Neural progenitor cell (in vitro differentiated cells): ENCODE results near the gene MPV17L.

Experiments used
- CTCF ChIP-seq: fragments of 200-600 bp; sonication (generic); IDR thresholded peaks from 2 replicates; pipeline ENCODE4 v1.5.1; 2017; ENCODE audit warnings: antibody characterized with exemption, mild to moderate bottlenecking
- EZH2 ChIP-seq: fragments of 200-600 bp; sonication (generic); IDR thresholded peaks from 2 replicates; pipeline ENCODE4 v1.6.1; 2017; ENCODE audit warnings: antibody characterized with exemption, mild to moderate bottlenecking, moderate library complexity
- EZH2phosphoT487 ChIP-seq: fragments of 200-600 bp; sonication (generic); IDR thresholded peaks from 2 replicates; pipeline ENCODE4 v1.6.1; 2017; ENCODE audit warnings: antibody characterized with exemption

DNA sequence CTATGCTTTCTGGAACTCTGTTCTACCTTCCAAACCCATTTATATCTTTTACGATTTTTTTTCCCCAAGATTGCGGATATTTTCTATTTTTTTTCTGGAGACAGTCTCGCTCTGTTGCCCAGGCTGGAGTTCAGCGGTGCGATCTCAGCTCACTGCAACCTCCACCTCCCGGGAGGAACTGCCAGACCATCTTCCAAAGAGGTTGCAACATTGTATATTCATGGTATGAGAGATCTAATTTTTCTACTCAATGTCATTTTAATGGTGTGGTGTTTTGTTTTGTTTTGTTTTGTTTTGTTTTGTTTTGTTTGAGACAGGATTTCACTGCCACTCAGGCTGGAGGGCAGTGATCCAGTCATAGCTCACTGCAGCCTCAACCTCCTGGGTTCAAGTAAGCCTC is 30.3 kb downstream of the MPV17L start:
- no peak for TF ChIP-seq CTCF
- no peak for TF ChIP-seq EZH2
- no peak for TF ChIP-seq EZH2phosphoT487
